GM18909 (cell line): ENCODE measurements around the gene TFPI.

Source experiments
- ATAC-seq: cut with Tn5 transposase; IDR thresholded peaks from one replicate; pipeline ENCODE4 v1.9.1; 2021; ENCODE audit warnings: mild to moderate bottlenecking; ENCODE audit not compliant: unreplicated experiment, poor library complexity

The TFPI gene

GRCh38 chr2:187475499-187476248 lies 78.6 kb downstream of the TFPI start:
- ATAC-seq = peak; percentile 88

DNA sequence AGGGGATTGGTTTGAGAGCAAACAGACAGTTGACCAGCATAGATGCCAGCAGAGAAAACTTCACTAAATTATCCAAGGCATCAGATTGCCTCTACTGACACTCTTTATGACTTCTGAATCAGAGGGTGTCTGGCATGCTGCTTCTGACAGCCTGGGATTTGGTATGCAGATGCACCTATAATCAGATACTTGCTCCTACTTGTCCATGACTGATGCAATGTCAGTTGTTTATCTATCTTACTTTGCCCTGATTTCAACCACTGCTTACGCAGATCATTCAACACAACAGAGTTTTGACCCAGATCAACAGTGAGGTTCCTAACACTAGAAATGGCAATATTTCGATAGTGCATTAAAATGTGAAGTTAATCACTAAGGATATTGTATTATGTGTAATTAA lies 83.5 kb downstream of the TFPI start:
- ATAC-seq = no peak

DNA sequence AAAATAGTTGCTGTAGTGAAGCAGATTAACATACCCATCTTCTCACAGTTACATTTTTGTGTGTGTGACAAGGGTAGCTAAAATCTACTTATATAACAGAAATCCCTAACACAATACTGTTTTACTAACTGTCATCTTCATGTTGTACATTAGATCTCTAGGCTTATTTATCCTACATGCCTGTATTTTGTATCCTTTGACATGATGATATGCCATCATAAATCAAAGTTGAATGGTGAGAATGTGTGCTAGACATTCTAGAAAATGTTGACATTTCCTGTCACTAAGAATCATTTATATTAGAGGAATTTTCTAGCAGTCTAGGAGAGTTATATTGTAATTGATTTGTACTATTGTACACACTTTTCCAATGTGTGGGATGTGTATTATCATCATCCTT lies 84.7 kb downstream of the TFPI start:
- ATAC-seq = no peak

GRCh38 chr2:187468262-187468661 lies 86.0 kb downstream of the TFPI start:
- no peak for ATAC-seq

GRCh38 chr2:187466129-187466792 lies 88.0 kb downstream of the TFPI start:
- peak; percentile 48 for ATAC-seq

GRCh38 chr2:187462839-187463238 lies 91.4 kb downstream of the TFPI start:
- no peak for ATAC-seq

DNA sequence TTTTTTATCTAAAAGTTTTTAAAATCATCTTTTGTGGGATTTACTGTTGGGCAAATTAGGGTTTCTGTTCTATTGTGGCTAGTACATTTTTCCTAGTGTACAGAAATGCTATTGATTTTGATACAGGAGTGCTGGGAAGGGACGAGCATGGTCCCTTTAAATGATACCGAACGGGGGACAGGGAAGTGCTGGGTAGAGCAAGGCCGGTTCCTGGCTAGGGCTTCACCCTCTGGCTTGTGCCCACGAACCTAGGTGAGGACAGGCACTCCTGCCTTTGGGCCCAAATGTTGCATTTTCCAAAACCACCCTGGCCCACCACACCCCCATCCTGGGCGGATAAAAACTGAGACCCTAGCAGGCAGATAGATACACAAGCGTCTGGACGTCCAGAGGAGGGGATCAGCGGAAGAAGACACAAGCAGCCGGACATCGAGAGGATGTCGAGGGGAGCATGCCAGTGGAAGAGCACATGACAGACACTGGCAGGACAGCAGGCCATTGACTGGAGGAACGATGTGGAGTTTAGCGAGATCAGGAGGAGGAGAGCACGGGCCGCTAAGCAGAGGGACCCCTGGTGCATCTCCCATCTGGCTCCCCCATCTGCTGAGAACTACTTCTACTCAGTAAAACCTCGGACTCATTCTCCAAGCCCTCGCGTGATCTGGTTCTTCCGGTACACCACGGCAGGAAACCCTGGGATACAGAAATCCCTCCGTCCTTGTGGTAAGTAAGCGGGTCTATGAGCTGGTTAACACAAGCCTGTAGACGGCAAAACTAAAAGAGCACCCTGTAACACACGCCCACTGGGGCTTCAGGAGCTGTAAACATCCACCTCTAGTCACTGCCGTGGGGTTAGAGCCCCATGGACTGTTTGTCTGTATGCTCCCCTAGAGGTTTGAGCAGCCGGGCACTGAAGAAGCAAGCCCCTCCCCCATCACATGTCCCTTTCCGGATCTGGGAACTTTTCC lies 92.7 kb downstream of the TFPI start:
- ATAC-seq = no peak

GRCh38 chr2:187459256-187459655 lies 95.0 kb downstream of the TFPI start:
- no peak for ATAC-seq

GRCh38 chr2:187453078-187453641 lies 101.1 kb downstream of the TFPI start:
- no peak for ATAC-seq

DNA sequence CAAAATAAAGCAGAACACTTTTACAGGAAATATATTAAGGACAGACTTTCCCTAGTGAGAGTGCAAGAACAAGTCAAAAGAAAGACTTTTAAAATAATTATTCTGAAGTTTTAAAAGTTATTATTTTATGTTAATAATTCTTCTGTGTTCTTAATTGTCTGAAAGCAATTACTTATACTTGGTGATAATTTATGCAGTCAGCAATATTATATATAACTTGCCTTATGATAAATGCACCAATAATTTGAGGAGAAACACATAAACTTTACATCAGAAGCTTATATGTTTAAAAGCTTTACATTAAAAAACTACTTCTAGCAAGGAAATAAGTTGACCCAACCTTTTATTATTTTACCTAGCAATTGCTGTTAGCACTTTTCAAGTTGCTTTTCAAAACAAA lies 102.7 kb downstream of the TFPI start:
- ATAC-seq = no peak

- no peak for ATAC-seq
Measured at GRCh38 chr2:187447336-187447735, 106.9 kb downstream of the TFPI start.

- ATAC-seq = no peak
Measured at GRCh38 chr2:187446711-187447110, 107.5 kb downstream of the TFPI start.

DNA sequence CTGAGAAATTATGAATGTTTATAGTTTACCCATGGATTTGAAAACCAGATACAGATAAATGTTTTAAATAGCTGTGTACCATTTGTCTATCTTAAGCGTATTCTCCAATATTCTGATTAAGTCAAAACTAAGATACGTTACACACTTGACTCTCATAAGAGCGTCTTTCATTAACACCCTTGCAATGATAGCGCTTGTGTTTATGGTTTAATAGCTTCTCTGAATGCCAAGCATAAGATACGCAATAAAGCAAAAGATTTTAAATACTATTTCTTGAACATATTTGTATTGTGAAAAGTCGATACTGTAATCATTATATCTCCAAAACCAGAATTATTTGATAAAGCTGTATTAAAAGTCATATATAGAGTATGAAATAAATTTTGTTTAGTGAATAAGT lies 109.2 kb downstream of the TFPI start:
- no peak for ATAC-seq

DNA sequence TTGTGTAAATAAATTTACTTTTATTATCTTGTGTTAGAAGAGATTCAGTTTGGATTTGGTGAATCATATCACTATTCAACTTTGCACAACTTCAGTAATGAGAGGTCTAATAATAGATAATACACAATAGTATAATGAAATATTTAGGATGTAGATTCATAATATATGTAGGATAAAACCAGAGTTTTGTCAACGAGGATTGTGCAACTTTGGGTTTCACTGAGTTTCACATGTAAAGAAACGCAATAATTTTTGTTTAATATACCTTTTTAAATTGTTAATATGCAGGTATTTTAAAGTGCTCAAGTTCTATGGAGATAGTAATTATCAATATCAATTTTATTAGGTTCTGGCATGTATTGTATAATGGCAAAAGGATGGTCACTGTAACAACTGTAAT lies 111.5 kb downstream of the TFPI start:
- ATAC-seq = no peak

DNA sequence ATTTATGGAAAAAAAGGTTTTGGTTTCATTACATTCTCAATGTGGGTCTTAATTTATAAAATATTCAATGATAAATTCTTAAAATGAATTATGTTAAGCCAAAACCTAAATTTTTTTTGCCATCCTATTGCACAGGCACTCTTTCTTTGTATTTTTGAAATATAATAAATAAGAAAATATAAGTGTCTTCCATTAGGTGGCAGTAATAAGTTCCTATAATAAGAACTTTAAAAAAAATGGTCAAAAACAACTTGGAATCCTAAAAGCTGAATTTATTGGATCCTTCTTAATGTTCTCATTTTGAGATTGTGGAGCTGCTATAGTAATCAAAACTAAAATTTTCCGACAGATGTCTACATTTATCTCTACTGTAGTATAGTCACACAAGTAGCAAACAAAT lies 111.9 kb downstream of the TFPI start:
- no peak for ATAC-seq

DNA sequence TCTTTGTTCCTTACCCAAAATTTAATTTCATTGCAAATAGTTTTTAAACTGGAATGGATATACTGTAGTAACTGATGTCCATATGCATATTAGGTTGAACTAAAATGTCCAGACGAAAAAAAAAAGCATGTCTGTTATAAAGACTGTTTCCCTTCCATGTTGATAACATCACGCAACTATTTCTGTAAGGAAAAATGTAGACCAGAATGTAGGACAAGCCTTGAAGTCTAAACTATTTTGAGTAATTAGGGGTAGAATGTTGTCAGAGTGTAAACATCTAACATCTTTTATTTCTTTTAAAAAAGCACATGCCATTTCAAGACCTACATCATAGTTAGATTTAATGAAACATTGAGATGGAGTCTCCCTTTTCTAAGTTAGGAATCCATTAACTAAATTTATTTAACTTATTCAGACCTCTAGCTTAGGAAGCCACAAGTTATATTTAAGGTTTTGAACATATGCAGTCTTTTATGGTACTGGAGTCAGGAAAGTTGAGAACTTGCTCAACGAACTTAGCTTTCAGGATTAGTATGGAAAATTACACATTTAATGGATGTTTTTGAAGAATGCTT lies 114.0 kb downstream of the TFPI start:
- no peak for ATAC-seq

GRCh38 chr2:187438455-187438854 lies 115.8 kb downstream of the TFPI start:
- ATAC-seq = no peak

GRCh38 chr2:187435756-187436155 lies 118.5 kb downstream of the TFPI start:
- no peak for ATAC-seq

- no peak for ATAC-seq
Measured at GRCh38 chr2:187435078-187435477, 119.2 kb downstream of the TFPI start.

GRCh38 chr2:187434342-187434785 lies 119.9 kb downstream of the TFPI start:
- ATAC-seq = no peak
